Cardiac muscle cell (in vitro differentiated cells and primary cell): ENCODE measurements around the gene AMOTL2. TPM values are rescaled to one million over a fixed set of nuclear protein-coding genes. Genes with fewer than 3 reads are reported as not detected.

Experiments used
- DNase-seq, 2 donors: peaks; one replicate each; pipeline versions ENCODE4 v3.0.0 to v3.0.0-alpha.2; 2010 to 2017; ENCODE audit warnings: low read depth in 1 of 2, low spot score in 1 of 2
- H3K27ac ChIP-seq: fragments of 200-600 bp; sonication (generic); 2 replicates; pipeline ENCODE4 v1.5.1; 2016
- H3K27me3 ChIP-seq: fragments of 200-600 bp; sonication (generic); 2 replicates; pipeline ENCODE4 v1.6.0; 2016; ENCODE audit warnings: control low read depth
- H3K36me3 ChIP-seq: fragments of 200-600 bp; sonication (generic); 2 replicates; pipeline ENCODE4 v1.5.1; 2016; ENCODE audit warnings: control low read depth
- H3K4me1 ChIP-seq: fragments of 200-600 bp; sonication (generic); 2 replicates; pipeline ENCODE4 v1.8.1; 2017; ENCODE audit warnings: low read depth, mild to moderate bottlenecking, mixed run types
- H3K4me3 ChIP-seq: fragments of 200-600 bp; sonication (generic); 2 replicates; pipeline ENCODE4 v1.5.1; 2016; ENCODE audit warnings: mild to moderate bottlenecking
- H3K9me3 ChIP-seq: fragments of 200-600 bp; sonication (generic); 2 replicates; pipeline ENCODE4 v1.5.1; 2017; ENCODE audit warnings: low read depth, mild to moderate bottlenecking, control low read depth
- CTCF ChIP-seq: IDR thresholded peaks from 2 replicates; pipeline ENCODE4 v1.5.1; 2012; ENCODE audit warnings: low read depth, mild to moderate bottlenecking, low read length
- polyA plus RNA-seq: library from polyadenylated mRNA; unstranded; fragments of >200 nt; fragmentation: Nextera tagmentation; extraction: Ambion mirVana; gene quantifications from 2 replicates; pipeline ENCODE4 v1.2.1, GENCODE V29; 2016
- total RNA-seq: library from RNA; depleted of rRNA; stranded (reverse); fragments of >200 nt; gene quantifications from 2 replicates; pipeline ENCODE4 v1.2.3, GENCODE V29; 2016

AMOTL2 gene
- total and polyA plus RNA-seq, 2 experiments from 2014 or later, result 32.1 to 103 TPM

GRCh38 chr3:134364936-134365765 lies 9.1 kb downstream of the AMOTL2 start:
- Histone ChIP-seq H3K4me3 (no peak overlapping the region), H3K36me3 (peaks cover 42% of the 10 kb centered on the region), H3K9me3 (no peaks in the 10 kb centered on the region), H3K27ac (peak overlapping the region; percentile 99), H3K27me3 (no peaks in the 10 kb centered on the region), H3K4me1 (peaks cover 41% of the 10 kb centered on the region)
- peak in 1 of 2 donors; percentile 51 for DNase-seq
- no peak for TF ChIP-seq CTCF

GRCh38 chr3:134364061-134364935 lies 9.9 kb downstream of the AMOTL2 start:
- H3K4me1 ChIP-seq, result peaks cover 37% of the 10 kb centered on the region
- no peaks in the 10 kb centered on the region for H3K27me3 ChIP-seq
- no peaks in the 10 kb centered on the region for H3K9me3 ChIP-seq
- no peak for TF ChIP-seq CTCF
- peak overlapping the region; percentile 99 for H3K27ac ChIP-seq
- DNase-seq, result peak; percentile 96 to 99
- peaks cover 40% of the 10 kb centered on the region for H3K36me3 ChIP-seq
- peak overlapping the region; percentile 5 for H3K4me3 ChIP-seq

GRCh38 chr3:134363381-134363755 lies 10.9 kb downstream of the AMOTL2 start:
- H3K4me3 ChIP-seq, result no peak overlapping the region
- peak in 1 of 2 donors; percentile 31 for DNase-seq
- no peaks in the 10 kb centered on the region for H3K27me3 ChIP-seq
- no peaks in the 10 kb centered on the region for H3K9me3 ChIP-seq
- H3K27ac ChIP-seq, result peak overlapping the region; percentile 99
- no peak for TF ChIP-seq CTCF
- peaks cover 46% of the 10 kb centered on the region for H3K36me3 ChIP-seq
- peaks cover 35% of the 10 kb centered on the region for H3K4me1 ChIP-seq

- Histone ChIP-seq H3K27me3 (no peaks in the 10 kb centered on the region), H3K9me3 (no peaks in the 10 kb centered on the region), H3K4me1 (peaks cover 33% of the 10 kb centered on the region), H3K4me3 (no peak overlapping the region), H3K36me3 (peaks cover 48% of the 10 kb centered on the region), H3K27ac (peak overlapping the region; percentile 99)
- no peak for TF ChIP-seq CTCF
- DNase-seq, result no peak
Observed at GRCh38 chr3:134362670-134363380, 11.4 kb downstream of the AMOTL2 start.

GRCh38 chr3:134362221-134362620 lies 12.0 kb downstream of the AMOTL2 start:
- Histone ChIP-seq H3K4me1 (peaks cover 35% of the 10 kb centered on the region), H3K9me3 (no peaks in the 10 kb centered on the region), H3K4me3 (no peak overlapping the region), H3K27ac (no peak overlapping the region), H3K36me3 (peaks cover 51% of the 10 kb centered on the region), H3K27me3 (no peaks in the 10 kb centered on the region)
- no peak for DNase-seq
- TF ChIP-seq CTCF, result no peak
